ENCODE measurements around the gene FGF23.

Gene FGF23

GRCh38 chr12:4379405-4379804 is at the start of gene FGF23:
FGF23 (minus strand) TSS chr12:4379712; CDS start chr12:4379582, 130 bp downstream.
- no peak for DNase-seq

GRCh38 chr12:4424422-4424821 is 44.9 kb upstream of the FGF23 start:
- no peak for DNase-seq

DNA sequence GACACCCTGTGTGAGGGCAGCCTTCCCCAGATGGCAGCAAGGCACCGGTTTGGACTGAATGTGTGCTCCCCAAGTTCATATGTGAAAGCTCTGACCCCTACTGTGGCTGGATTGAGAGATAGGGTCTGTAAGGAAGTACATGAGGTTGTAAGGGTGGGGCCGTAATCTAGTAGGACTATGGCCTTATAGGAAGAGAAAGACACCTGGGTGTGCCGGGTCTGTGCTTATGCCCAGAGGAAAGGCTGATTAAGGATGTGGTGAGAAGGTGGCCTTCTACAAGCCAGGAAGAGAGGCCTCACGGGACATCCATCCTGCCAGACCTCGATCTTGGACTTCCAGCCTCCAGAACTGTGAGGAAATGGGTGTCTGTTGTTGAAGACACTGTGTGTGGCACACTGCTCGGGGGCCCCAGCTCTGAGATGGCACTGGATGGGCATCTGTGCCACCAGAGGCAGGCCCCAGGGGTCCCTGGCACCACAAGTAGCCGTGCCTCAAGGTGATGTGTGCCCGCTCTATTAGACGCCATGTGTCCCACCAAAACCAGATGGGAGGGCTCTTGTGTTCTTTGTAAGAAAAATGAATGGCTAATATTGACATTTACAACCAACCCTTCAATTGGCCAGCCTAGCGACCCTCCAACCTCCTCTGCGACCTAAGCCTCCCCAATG is 44.1 kb upstream of the FGF23 start:
- no peak for DNase-seq

DNA sequence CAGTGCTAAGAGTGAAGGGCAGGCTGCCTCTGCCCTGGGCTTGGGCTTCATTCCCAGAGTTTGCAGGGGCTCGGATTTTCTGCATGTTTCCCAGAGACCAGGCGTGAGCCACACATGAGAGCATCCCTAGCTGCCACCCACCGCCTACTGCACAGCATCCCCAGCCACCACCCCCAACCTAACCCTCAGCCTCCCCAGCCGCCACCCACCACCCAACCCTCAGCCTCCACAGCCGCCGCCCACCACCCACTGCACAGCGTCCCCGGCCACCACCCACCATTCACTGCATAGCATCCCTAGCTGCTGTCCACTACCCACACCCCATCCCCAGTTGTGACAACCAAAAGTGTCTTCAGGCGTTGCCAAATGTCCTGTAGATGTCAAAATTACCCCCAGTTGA is 43.5 kb upstream of the FGF23 start:
- no peak for DNase-seq

DNA sequence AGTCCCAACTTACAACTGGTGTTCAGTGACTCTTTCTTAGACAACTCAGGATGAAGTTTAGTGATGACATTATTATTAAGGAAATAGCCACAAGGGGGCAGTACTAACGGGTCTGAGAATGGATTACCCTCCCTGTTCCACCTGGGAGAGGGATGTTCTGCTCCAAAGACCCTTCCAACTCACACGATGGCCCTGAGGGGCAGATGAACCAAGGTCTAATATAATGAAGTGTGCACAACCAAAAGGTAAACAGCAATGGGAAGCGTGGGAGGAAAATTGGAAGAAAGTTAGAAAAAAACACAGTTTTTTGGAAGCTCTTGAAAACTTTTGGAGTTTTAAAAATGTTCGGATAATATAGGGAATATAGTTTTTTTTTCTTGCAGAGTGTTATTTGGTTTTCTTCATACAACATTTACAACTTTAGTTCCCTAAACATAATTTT is 42.1 kb upstream of the FGF23 start:
- DNase-seq = peak; percentile 51

GRCh38 chr12:4420138-4420670 is 40.7 kb upstream of the FGF23 start:
- no peak for DNase-seq

- DNase-seq = peak; percentile 17
Observed at GRCh38 chr12:4418913-4419312, 39.4 kb upstream of the FGF23 start.

GRCh38 chr12:4417936-4418335 is 38.4 kb upstream of the FGF23 start:
- no peak for DNase-seq

- peak; percentile 39 for DNase-seq
Observed at GRCh38 chr12:4417455-4417854, 37.9 kb upstream of the FGF23 start.

GRCh38 chr12:4416276-4416675 is 36.8 kb upstream of the FGF23 start:
- DNase-seq = peak; percentile 17

DNA sequence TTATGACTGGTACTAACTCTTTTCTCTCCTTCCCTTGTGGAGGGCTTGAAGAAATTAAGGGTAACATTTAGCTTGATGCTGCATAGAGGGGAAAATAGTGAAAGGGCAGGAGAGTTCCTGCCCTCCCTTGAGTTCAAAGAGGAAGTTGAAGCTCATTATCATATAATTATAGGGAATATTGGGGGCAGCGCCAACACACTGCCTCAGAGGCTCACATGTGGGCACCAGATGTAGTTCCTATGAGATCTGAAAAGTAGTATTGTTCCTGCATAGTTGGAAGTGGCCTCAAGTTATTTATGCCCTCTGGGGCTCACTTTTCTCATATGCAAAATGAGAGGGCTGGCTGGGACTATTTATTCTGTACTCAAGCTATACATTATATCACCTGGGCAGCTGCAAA is 33.0 kb upstream of the FGF23 start:
- no peak for DNase-seq

DNA sequence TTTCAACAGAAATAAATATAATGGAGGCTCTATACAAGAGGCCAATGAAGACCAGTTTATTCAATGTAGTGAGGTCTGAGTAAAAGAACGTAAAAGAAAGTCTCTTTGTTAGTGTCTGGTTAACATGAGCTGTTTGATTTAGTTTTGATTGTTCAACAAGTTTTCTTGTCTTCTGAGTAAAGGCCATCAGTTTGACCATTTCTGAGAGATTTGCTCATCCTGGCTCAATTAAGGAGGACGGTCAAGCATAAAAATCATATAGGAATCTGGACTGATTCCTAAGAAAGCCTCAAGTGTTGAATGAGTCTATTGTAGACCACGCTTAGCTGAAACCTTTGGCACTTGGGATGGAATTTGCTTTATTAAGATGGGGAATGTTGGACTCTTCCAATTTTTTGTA is 32.5 kb upstream of the FGF23 start:
- no peak for DNase-seq

DNA sequence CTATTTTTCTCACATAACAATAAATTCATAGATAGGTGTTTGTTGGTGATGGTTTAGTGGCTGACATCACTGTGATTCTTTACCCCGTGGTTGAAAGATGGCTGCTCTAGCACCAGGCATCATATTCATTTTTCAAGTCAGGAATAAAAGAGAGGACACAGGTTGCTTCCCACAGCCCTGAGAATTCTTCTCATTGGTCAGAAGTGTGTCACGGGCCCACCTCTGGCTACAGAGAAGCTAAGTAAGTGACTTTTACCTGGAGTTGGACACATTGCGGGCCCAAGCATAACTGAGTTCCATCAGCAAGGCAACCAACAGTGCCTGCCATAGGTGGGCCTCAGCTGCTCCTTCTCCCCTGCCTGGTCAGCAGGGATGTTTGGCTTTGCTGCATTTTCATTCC is 27.6 kb upstream of the FGF23 start:
- DNase-seq = peak; percentile 30

DNA sequence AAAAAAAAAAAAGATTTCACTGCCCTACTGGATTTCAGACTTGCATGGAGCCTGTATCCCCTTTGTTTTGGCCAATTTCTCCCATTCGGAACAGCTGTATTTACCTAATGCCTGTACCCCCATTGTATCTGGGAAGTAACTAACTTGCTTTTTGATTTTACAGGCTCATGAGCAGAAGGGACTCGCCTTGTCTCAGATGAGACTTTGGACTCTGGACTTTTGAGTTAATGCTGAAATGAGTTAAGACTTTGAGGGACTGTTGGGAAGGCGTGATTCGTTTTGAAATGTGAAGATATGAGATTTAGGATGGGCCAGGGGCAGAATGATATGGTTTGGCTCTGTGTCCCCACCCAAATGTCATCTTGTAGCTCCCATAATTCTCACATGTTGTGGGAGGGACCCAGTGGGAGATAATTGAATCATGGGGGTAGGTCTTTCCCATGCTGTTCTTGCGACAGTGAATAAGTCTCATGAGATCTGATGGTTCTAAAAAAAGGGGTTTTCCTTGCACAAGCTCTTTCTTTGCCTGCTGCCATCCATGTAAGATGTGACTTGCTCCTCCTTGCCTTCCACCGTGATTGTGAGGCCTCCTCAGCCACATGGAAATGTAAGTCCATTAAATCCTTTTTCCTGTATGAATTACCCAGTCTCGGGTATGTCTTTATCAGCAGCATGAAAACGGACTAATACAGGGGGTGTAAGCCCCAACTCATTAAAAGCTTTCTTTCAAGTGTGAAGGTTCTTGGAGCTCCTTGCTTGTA is 25.5 kb upstream of the FGF23 start:
- DNase-seq = peak; percentile 10

GRCh38 chr12:4402996-4403395 is 23.5 kb upstream of the FGF23 start:
- peak; percentile 0 for DNase-seq

DNA sequence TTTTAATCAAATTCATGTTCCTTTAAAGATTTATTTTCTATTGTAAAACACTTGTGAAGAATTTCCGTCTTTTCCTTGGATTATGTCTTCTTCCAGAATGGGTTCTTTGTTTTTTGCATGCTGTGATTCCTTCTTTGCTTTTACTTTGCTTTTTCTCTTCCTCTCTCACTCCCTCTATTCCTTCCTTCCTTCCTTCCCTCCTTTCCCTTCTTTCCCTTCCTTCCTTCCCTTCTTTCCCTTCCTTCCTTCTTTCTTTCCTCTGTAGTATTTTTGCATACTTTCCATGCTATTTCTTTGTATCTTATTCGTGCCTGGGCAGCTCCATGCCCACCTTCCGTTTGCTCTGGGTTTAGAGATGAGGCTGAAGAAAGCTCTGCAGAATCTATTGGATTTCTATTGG is 21.6 kb upstream of the FGF23 start:
- no peak for DNase-seq

DNA sequence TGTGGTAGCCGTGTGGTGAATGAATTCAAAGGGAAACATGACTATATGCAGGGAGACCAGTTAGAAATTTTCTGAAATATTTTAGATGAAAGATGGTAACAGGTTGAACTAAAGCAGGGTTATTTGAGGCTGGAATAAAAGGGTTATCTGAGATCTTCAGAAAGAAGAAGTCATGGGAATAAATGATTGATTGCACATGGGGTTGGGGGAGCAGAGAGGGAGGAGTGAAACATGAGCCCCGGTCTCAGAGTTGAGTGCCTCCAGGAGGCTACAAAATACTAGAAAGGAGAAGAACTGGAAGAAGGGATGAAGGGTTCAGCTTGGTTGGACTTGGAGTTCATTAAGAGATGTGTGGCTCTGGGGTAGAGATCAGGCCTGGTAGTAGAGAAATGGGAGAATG is 16.3 kb upstream of the FGF23 start:
- no peak for DNase-seq

- no peak for DNase-seq
Observed at GRCh38 chr12:4393211-4393610, 13.7 kb upstream of the FGF23 start.

DNA sequence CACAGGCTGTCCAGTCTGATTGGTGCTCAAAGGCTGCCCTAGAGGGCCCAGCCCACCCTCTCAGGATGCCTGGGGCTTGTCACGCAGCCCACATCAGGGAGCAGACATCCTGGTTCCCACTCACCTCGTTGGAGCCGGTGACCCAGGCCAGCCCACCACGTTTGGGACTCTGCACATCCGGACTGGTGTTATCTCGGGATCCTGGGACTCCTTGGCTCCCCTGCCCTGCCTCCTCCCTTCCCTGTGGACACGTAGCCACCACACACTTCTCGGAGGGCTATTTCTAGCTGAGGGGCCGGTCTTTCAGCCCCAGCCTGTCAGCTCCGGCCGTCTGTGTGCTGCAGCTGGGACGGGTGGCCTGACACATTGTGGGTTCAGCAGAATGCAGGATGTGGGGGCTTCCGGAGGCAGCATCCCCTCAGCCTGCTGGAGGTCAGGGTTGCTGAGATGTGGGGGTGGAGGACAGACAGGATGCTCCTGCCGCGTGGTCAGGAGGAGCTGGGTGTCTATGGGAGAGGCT is 12.8 kb upstream of the FGF23 start:
- DNase-seq = no peak

DNA sequence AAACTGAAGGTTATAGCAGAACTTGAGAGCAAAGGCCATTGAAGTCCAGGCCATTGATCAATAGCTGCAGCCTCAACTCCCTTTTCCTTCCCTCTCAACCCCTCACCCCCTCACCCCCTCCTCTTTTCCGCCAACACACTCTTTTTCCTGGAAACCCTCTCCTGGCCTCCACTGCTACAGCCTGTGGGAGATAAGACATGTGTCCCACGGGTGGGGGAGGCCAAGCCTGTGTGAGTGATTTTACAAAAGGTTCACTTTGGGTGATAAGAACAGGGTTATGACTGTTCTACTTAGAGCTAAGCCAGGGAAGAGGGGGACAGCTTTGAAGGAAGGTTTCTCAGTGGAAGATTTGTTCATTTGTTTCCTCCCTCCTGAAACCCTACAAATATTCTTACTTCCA is 9.2 kb upstream of the FGF23 start:
- DNase-seq = no peak

- DNase-seq = no peak
Observed at GRCh38 chr12:4388032-4388431, 8.5 kb upstream of the FGF23 start.

DNA sequence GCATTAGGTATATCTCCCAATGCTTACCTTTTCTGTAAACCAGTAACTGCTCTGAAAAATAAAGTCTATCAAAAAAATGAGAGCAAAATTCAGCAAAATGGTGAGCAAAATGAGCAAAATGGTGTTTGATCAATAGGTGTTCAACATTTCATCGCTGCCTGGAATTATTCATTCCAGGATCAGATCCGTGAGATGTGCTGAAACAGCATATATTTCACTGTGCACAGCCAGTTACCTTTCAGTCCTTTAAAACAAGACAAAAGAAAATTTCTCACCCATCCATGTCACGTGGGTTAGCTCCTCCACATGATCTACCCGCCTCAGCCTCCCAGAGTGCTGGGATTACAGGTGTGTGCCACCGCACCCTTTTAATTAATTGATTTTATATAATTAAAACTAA is 8.1 kb upstream of the FGF23 start:
- DNase-seq = no peak

DNA sequence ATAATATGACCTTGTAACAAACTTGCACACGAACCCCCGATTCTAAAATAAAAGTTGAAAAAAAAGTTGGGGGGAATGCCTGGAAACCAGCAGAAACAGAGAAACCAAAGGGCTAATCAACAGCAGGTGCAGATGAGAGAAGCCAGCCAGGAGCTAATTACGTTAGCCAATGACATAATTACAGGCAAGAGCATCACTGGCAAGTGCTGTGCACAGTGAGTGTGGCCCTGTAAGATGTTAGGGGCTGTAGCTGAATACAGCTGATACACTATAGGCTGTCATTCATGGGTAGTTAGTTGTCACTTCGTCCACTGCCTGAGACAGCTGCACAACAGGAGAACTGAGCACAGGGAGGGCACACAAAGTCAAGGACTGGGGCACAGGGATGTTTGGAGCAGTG is 7.3 kb upstream of the FGF23 start:
- no peak for DNase-seq

DNA sequence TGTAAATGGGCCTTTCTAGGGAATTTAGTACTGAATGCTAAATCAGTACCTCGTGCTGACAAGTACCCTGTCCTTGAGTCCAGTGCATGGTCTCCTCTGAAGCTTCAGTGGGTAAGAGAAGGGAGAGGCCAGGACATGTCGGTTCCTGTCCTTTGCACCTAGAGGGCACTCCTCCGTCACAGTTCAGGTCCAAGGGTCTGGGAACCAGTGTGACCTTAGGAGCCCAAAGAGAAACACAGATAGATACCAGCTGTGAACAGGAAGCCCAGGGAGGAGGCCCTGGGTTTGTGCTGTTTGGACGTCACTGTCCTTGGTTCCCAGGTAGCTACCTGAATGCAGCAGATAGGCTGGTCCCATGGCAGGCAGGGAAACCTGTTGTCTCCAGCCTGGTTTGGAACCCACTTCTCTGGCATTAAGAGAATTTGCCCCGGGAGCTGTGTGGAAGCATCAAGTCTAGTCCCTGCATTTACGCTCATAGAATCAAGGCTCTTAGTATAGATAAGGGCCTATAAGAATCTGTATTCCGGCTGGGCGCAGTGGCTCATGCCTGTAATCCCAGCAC is 3.9 kb upstream of the FGF23 start:
- no peak for DNase-seq
